Fibroblast of peridontal ligament (primary cell): ENCODE measurements around the gene ARHGAP31.
"Not testable (repeated sequence)": the region's sequence is repeated elsewhere in the genome, so short reads cannot be mapped to it uniquely, and the experiment has no call there.

Source experiments
- DNase-seq: peaks from one replicate; pipeline ENCODE4 v3.0.0-alpha.2; 2010; ENCODE audit errors: extremely low read depth

Gene ARHGAP31

DNA sequence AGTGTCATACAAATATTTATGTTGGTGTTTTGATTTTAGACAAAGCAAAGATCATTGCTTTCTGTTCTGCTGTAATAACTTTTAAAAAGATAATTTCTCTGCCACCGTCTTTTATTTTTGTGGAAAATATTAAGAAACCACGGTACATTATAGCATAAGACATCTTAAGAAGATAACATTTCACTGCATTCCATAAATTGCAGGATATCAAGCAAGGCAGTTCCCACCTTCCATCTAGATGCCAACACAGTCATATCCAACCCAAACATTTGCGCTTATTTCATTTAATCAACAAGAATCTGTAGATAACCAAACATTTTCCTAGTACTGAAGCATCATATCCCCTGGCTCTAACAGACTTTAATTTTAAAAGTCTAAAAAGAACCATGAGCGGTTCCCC lies 25.1 kb downstream of the ARHGAP31 start:
- no peak for DNase-seq

DNA sequence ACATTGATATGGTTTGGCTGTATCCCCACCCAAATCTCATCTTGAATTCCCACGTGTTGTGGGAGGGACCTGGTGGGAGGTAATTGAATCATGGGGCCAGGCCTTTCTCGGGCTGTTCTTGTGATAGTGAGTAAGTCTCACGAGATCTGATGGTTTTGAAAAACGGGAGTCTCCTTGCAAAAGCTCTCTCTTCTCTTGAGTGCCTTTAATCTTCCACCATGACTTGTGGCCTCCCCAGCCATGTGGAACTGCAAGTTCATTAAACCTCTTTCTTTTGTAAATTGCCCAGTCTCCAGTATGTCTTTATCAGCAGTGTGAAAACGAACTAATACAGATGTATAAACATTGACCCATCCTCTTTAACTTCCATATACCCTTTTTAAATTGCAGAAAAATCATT lies 26.6 kb downstream of the ARHGAP31 start:
- DNase-seq = not testable (repeated sequence)

DNA sequence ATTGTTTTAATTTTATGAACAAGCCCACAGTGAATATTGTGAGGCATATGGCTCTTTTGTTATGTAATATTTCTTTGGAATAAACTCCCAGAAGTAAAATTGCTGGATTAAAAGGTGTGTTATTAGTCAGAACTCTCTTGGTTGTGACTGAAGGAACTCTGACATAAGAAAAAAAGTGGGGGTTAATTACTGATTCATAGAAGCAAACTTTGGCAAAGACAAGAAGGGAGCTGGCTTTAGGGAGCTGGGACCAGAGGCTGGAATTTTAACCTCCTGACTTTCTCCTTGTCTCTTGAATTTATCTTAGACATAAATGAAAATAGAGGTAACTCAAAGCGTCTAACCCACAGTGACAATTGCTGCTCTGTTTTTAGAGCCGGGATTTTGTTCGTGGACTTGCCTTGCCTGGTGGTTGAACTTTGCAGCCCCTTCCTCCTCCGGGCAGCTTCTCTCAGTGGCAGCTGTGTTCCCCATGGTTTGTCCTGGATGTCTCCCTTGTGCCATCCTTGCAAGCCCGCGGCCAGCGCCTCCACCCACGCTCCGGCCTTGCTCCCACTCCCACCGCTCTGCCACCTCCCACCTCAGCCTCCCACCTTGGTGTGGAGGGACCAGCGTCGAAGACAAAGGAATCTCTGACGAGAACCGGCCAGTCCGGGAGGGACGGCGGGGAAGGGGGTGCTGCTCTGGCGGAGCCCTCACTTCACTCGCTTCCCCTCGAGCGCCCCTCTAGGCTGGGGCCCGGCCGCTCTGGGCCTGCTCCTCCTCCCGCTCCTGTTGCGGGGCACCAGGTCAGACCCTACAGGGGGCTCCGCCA lies 28.0 kb downstream of the ARHGAP31 start:
- peak; percentile 39 for DNase-seq

GRCh38 chr3:119322835-119323722 lies 28.9 kb downstream of the ARHGAP31 start:
- DNase-seq = peak; percentile 66

- no peak for DNase-seq
Measured at GRCh38 chr3:119323723-119324085, 29.5 kb downstream of the ARHGAP31 start.

DNA sequence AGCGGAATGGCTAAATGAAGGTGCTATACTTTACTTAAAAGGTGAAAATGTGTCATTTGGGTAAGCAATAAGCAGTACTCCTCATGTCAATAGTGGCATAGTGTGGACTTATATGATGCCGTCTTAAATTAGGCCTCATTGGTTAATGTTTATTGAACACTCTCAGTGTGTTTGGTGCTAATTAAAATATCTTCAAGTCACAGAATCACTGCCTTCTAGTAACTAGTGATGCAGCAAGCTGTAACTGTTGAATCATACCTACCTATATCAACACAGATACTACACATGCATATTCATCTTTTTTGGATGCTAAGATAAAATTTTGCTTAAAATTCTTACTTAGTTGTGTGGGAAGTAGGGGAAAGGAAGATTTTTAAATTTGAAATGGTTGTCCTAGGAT lies 30.7 kb downstream of the ARHGAP31 start:
- no peak for DNase-seq

DNA sequence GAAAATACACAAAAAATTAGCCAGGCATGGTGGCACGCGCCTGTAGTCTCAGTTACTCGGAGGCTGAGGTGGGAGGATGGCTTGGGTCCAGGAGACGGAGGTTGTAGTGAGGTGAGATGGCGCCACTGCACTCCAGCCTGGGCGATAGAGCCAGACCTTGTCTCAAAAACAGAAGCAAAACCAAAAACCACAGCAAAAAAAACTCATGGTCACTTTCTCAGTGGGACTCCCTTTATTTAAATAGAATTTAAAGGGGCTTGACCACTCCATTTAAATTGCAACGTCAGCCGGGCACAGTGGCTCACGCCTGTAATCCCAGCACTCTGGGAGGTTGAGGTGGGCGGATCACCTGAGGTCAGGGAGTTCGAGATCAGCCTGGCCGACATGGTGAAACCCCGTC lies 32.8 kb downstream of the ARHGAP31 start:
- no peak for DNase-seq

DNA sequence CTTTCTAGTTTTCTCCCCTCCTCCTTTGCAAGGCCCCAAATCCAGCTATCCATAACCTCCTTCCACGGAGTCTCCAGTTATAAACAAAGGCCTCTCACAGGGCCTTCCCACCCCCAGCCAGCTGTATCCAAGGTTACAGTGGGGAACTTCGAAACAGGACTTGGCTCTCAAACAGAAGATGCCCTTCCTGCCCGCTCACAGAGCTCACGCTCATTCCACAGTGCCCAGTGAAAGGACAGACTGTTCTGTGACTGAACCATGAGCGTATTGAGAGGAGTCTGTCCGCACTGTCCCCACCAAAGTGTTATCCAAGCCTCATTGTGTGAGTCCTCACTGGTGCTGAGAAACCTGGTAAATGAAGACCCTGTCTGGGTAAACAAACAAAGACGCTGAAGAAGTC lies 35.4 kb downstream of the ARHGAP31 start:
- DNase-seq = no peak

DNA sequence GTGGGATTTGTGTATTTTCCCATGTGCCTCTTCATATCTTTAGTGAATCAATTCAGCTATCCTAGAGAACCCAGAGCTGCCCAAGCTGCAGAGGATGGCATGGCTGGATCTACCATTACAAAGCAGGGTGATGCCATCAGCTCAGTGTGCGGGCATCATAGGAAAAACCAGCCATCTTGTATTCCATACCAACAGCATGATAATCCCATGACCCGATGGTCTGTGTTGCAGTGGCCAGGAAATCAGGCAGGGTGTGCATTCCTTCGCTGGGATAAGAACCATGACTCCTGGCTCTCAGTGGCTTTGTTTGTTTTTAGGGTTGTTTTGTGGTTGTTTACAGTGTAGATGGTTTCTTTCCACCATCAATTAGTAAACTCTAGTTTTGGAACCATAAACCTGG lies 36.0 kb downstream of the ARHGAP31 start:
- no peak for DNase-seq

DNA sequence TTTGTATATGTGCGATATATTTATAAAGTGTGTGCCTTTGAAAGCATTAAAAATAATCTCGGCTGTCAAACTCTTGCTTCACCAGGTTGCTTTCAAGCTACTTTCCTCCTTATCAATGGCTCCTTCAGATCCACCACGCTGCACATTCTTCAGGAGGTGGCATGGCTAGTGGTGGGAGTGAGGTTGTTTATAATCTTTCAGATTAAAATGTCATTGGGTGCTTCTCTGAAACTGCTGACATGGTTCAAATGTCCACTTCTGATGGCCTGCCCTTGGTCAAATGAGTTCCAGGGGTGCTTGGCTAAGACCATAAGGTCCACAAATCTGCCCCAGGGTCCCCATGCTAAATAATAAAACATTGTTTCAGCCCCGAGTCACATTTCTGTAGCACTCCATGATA lies 36.7 kb downstream of the ARHGAP31 start:
- no peak for DNase-seq

GRCh38 chr3:119331661-119332060 lies 37.5 kb downstream of the ARHGAP31 start:
- DNase-seq = peak; percentile 41

GRCh38 chr3:119333773-119334509 lies 39.8 kb downstream of the ARHGAP31 start:
- DNase-seq = no peak

GRCh38 chr3:119336823-119337222 lies 42.6 kb downstream of the ARHGAP31 start:
- DNase-seq = no peak

GRCh38 chr3:119337407-119337806 lies 43.2 kb downstream of the ARHGAP31 start:
- not testable (repeated sequence) for DNase-seq

DNA sequence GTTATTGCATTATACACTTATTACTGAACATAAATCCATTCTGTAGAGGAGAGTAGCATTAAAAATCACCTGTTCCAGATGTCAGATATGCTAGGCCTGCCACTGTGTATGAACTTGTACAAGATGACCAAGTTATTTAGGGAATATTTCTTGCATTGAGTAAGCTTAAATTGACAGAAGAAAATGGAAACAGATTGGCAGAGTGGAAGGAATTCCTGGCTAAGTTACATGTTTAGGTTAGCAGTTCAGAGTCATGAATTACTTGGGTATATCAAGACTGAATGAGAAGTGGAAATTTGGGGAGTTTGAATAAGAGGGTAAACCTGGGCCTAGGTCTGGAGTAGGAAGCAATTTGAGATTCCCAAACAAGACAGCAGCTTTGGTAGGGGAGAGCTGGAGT lies 44.6 kb downstream of the ARHGAP31 start:
- peak; percentile 87 for DNase-seq

DNA sequence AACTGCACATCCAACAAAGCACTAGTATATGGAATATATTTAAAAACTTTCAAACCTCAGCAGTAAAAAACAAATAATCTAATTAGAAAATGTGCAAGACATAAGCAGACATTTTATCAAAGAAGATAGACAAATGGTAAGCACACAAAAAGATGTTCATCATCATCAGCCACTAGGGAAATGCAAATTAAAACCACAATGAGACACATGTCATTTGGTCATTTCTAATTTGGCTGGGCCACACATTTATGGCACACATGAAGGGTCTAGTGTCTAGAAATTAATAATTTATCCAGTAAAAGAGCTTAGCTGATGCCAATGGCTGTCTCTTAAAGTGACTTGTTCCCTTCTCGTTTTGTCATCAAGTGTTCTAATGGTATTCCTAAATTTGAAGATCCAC lies 45.8 kb downstream of the ARHGAP31 start:
- DNase-seq = no peak

GRCh38 chr3:119340446-119340845 lies 46.3 kb downstream of the ARHGAP31 start:
- DNase-seq = no peak

DNA sequence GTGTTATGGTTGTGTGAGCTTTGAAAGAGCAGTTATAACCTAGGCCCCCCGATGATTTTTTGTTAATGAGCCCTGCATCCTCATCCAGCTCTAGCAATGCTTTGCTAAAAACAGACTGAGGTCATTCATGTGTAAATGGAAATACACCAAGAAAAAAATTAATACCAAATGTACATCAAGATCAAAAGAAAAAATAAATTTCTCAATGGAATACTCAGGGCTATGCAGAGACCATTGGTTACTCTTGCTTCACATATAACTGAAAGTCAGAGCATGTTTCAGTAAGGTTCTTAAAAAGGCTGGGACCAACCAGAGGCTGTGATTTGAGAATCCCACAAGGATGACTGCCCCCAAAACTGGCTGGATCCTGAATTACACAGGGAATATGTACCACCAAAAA lies 48.0 kb downstream of the ARHGAP31 start:
- DNase-seq = peak; percentile 84

- DNase-seq = no peak
Measured at GRCh38 chr3:119343719-119344118, 49.5 kb downstream of the ARHGAP31 start.

GRCh38 chr3:119346076-119346496 lies 51.9 kb downstream of the ARHGAP31 start:
- DNase-seq = peak; percentile 64

GRCh38 chr3:119347036-119347435 lies 52.9 kb downstream of the ARHGAP31 start:
- DNase-seq = no peak

GRCh38 chr3:119349354-119350041 lies 55.3 kb downstream of the ARHGAP31 start:
- DNase-seq = no peak
